ENCODE data around the gene DNAH8. TPM values are rescaled to one million over a fixed set of nuclear protein-coding genes. Genes with fewer than 3 reads are reported as not detected.

Gene DNAH8
- polyA plus RNA-seq, 1 of the 3 experiments (the other 2 are of a cell fraction): not detected

DNA sequence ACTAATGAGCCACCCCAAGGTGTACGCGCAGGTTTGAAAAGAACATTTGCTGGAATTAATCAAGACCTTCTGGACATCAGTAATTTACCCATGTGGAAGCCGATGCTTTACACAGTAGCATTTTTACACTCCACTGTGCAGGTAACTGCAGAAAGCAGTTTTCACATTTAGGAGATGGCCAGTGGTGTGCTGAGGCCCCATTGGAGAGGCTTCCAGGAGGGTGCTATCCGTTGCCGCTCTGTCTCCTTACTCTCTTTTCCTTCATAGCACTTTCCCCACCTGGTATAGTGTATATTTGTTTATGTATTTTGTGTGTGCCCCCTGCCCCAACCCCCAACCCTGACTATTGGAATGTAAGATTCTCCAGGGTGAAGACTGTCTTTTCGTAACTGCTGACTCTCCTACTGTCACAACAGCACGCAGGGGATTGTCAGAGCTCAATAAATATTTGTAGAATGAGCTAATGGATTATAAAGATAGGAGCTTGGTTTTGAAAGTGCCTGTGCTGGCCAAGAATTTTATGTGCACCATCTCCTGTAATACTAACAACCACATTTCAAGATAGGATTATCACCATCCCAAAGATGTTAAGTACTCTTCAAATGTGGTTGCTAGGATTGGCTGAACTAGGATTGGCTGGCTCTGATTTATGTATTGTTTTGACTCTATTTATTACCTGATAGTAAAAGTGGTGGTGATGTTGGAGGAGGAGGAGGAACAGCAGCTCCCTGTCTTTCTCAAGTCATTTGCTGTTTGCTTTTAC is 259.5 kb downstream of the DNAH8 start:
- Histone ChIP-seq H3K79me2 (ENCODE audit: insufficient read depth) (no peaks in the 10 kb centered on the region), H3K27ac (ENCODE audit: low read depth in 2 of 2, low read length in 1 of 2) (peak overlapping the region in 1 of 2 experiments; percentile 68; a peak in 1 of 4 replicates), H3K9me2 (no peaks in the 10 kb centered on the region), H3K36me3 (replicated peaks in 1 of 2; ENCODE audit: control insufficient read depth in 1 of 2, insufficient read depth in 2 of 2, low read length in 1 of 2) (no peaks in the 10 kb centered on the region), H3K4me3 (ENCODE audit: low read depth in 2 of 2, low read length in 1 of 2) (no peak overlapping the region), H2AFZ (ENCODE audit: low read depth) (no peak overlapping the region), H3K9me3 (no peaks in the 10 kb centered on the region), H3K4me1 (ENCODE audit: control insufficient read depth in 1 of 2, insufficient read depth in 2 of 2, low read depth in 1 of 2, low read length in 1 of 2) (peaks cover 0 to 16% of the 10 kb centered on the region in 2 experiments; a peak in 2 of 4 replicates), H3K9ac (no peak overlapping the region), H3K4me2 (no peak overlapping the region), H3F3A (replicated peaks; ENCODE audit: insufficient read depth) (no peaks in the 10 kb centered on the region), H3K27me3 (ENCODE audit: insufficient read depth) (no peaks in the 10 kb centered on the region), H4K20me1 (ENCODE audit: insufficient read depth) (no peaks in the 10 kb centered on the region)
- TF ChIP-seq FOSL2 (IDR thresholded peaks at IDR 0.05; ENCODE audit: borderline replicate concordance, low read depth) (no peak), RAD21 (IDR thresholded peaks at IDR 0.05; ENCODE audit: low read length) (no peak), SIN3A (IDR thresholded peaks at IDR 0.05; ENCODE audit: borderline replicate concordance, low read depth, low read length) (no peak), MEF2A (IDR thresholded peaks at IDR 0.05; ENCODE audit: borderline replicate concordance, low read depth) (no peak), NFIC (IDR thresholded peaks at IDR 0.05; ENCODE audit: borderline replicate concordance) (no peak), FOXJ3 (CRISPR knock-in tag; IDR thresholded peaks at IDR 0.05) (no peak), CHD2 (IDR thresholded peaks at IDR 0.05; ENCODE audit: low read length, partially characterized antibody) (no peak), EZH2phosphoT487 (IDR thresholded peaks at IDR 0.05; ENCODE audit: borderline replicate concordance, low read depth) (no peak), TCF12 (IDR thresholded peaks at IDR 0.05) (no peak), GABPA (IDR thresholded peaks at IDR 0.05; ENCODE audit: low read depth) (no peak), TAF1 (IDR thresholded peaks at IDR 0.05; ENCODE audit: borderline replicate concordance, low read depth, low read length) (no peak), ELF1 (IDR thresholded peaks at IDR 0.05) (no peak), FOXM1 (IDR thresholded peaks at IDR 0.05; ENCODE audit: low read depth) (no peak), RCOR1 (IDR thresholded peaks at IDR 0.05; ENCODE audit: low read length) (no peak)
- TF ChIP-seq, protein P1, sequence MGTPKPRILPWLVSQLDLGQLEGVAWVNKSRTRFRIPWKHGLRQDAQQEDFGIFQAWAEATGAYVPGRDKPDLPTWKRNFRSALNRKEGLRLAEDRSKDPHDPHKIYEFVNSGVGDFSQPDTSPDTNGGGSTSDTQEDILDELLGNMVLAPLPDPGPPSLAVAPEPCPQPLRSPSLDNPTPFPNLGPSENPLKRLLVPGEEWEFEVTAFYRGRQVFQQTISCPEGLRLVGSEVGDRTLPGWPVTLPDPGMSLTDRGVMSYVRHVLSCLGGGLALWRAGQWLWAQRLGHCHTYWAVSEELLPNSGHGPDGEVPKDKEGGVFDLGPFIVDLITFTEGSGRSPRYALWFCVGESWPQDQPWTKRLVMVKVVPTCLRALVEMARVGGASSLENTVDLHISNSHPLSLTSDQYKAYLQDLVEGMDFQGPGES (IDR thresholded peaks at IDR 0.05; ENCODE audit: low read depth, low read length): no peak
- TF ChIP-seq, protein P2, sequence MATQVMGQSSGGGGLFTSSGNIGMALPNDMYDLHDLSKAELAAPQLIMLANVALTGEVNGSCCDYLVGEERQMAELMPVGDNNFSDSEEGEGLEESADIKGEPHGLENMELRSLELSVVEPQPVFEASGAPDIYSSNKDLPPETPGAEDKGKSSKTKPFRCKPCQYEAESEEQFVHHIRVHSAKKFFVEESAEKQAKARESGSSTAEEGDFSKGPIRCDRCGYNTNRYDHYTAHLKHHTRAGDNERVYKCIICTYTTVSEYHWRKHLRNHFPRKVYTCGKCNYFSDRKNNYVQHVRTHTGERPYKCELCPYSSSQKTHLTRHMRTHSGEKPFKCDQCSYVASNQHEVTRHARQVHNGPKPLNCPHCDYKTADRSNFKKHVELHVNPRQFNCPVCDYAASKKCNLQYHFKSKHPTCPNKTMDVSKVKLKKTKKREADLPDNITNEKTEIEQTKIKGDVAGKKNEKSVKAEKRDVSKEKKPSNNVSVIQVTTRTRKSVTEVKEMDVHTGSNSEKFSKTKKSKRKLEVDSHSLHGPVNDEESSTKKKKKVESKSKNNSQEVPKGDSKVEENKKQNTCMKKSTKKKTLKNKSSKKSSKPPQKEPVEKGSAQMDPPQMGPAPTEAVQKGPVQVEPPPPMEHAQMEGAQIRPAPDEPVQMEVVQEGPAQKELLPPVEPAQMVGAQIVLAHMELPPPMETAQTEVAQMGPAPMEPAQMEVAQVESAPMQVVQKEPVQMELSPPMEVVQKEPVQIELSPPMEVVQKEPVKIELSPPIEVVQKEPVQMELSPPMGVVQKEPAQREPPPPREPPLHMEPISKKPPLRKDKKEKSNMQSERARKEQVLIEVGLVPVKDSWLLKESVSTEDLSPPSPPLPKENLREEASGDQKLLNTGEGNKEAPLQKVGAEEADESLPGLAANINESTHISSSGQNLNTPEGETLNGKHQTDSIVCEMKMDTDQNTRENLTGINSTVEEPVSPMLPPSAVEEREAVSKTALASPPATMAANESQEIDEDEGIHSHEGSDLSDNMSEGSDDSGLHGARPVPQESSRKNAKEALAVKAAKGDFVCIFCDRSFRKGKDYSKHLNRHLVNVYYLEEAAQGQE (IDR thresholded peaks at IDR 0.05; ENCODE audit: low read depth, low read length): no peak
- TF ChIP-seq, protein P3, sequence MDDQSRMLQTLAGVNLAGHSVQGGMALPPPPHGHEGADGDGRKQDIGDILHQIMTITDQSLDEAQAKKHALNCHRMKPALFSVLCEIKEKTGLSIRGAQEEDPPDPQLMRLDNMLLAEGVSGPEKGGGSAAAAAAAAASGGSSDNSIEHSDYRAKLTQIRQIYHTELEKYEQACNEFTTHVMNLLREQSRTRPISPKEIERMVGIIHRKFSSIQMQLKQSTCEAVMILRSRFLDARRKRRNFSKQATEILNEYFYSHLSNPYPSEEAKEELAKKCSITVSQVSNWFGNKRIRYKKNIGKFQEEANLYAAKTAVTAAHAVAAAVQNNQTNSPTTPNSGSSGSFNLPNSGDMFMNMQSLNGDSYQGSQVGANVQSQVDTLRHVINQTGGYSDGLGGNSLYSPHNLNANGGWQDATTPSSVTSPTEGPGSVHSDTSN (IDR thresholded peaks at IDR 0.05): no peak
- TF ChIP-seq, protein P4, sequence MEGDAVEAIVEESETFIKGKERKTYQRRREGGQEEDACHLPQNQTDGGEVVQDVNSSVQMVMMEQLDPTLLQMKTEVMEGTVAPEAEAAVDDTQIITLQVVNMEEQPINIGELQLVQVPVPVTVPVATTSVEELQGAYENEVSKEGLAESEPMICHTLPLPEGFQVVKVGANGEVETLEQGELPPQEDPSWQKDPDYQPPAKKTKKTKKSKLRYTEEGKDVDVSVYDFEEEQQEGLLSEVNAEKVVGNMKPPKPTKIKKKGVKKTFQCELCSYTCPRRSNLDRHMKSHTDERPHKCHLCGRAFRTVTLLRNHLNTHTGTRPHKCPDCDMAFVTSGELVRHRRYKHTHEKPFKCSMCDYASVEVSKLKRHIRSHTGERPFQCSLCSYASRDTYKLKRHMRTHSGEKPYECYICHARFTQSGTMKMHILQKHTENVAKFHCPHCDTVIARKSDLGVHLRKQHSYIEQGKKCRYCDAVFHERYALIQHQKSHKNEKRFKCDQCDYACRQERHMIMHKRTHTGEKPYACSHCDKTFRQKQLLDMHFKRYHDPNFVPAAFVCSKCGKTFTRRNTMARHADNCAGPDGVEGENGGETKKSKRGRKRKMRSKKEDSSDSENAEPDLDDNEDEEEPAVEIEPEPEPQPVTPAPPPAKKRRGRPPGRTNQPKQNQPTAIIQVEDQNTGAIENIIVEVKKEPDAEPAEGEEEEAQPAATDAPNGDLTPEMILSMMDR (IDR thresholded peaks at IDR 0.05): no peak
- TF ChIP-seq, protein P5, sequence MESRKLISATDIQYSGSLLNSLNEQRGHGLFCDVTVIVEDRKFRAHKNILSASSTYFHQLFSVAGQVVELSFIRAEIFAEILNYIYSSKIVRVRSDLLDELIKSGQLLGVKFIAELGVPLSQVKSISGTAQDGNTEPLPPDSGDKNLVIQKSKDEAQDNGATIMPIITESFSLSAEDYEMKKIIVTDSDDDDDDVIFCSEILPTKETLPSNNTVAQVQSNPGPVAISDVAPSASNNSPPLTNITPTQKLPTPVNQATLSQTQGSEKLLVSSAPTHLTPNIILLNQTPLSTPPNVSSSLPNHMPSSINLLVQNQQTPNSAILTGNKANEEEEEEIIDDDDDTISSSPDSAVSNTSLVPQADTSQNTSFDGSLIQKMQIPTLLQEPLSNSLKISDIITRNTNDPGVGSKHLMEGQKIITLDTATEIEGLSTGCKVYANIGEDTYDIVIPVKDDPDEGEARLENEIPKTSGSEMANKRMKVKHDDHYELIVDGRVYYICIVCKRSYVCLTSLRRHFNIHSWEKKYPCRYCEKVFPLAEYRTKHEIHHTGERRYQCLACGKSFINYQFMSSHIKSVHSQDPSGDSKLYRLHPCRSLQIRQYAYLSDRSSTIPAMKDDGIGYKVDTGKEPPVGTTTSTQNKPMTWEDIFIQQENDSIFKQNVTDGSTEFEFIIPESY (IDR thresholded peaks at IDR 0.05; ENCODE audit: borderline replicate concordance, low read depth): no peak
- TF ChIP-seq, protein P6, sequence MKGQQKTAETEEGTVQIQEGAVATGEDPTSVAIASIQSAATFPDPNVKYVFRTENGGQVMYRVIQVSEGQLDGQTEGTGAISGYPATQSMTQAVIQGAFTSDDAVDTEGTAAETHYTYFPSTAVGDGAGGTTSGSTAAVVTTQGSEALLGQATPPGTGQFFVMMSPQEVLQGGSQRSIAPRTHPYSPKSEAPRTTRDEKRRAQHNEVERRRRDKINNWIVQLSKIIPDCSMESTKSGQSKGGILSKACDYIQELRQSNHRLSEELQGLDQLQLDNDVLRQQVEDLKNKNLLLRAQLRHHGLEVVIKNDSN (IDR thresholded peaks at IDR 0.05; ENCODE audit: borderline replicate concordance, low read depth): no peak
- no peak for DNase-seq
- POLR2A ChIA-PET: no interaction called here
- CTCF ChIA-PET: interaction anchor here (0.6 to 8.8 kb wide), 25 partner anchors 8 to 355 kb away, joined by 3 to 83 read pairs (median 5); no protein-coding TSS in a partner anchor
- 62% methylated on average over 7 of the region's 7 CpGs for WGBS (ENCODE audit: low lambda C conversion rate)
